HG03196 (cell line): ENCODE data around the gene ALG9.

Experiments
- ATAC-seq: cut with Tn5 transposase; IDR thresholded peaks from one replicate; pipeline ENCODE4 v1.9.1; 2021; ENCODE audit not compliant: unreplicated experiment

Gene ALG9

GRCh38 chr11:111836721-111837120, 34.7 kb downstream of the ALG9 start:
- peak; percentile 82 for ATAC-seq

DNA sequence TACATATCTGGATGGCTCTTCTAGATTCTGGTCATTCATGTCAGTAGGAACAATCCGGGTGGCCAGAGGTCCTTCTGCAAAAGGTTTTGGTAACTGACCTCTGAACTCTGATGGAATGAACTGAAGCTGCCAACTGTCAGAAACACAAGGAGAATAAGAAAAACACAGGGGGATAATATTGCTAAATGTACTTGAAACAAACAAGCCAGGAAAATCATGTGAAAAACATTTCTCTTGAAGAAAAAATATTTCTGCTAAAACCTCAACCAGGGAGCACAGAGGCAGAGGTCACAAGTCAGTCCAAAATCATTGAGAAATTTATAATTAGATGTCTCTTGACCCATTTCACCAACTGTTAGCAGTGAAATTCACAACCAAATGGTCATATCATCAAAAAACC, 35.2 kb downstream of the ALG9 start:
- no peak for ATAC-seq

- no peak for ATAC-seq
These were observed 35.7 kb downstream of the ALG9 start for GRCh38 chr11:111835665-111836064.

GRCh38 chr11:111834432-111835163, 36.8 kb downstream of the ALG9 start:
- no peak for ATAC-seq

DNA sequence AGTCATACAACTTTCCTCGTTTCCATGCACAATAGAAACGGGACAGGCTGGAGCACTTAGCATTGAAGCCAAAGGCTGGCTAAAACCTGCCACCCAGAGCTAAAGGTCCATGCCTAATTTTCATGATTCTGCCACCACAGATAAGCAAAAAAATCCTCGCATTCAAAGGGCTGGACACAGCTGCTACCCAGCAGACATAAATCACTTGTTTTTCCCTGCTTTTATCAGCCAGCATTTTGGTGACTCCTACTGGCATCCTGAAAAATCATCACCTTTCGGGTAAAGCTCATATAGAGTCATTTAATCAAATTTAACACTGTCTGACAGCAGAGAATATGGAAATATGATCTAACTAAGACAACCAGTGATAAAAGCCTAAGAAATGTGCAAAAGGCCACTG, 37.9 kb downstream of the ALG9 start:
- no peak for ATAC-seq

DNA sequence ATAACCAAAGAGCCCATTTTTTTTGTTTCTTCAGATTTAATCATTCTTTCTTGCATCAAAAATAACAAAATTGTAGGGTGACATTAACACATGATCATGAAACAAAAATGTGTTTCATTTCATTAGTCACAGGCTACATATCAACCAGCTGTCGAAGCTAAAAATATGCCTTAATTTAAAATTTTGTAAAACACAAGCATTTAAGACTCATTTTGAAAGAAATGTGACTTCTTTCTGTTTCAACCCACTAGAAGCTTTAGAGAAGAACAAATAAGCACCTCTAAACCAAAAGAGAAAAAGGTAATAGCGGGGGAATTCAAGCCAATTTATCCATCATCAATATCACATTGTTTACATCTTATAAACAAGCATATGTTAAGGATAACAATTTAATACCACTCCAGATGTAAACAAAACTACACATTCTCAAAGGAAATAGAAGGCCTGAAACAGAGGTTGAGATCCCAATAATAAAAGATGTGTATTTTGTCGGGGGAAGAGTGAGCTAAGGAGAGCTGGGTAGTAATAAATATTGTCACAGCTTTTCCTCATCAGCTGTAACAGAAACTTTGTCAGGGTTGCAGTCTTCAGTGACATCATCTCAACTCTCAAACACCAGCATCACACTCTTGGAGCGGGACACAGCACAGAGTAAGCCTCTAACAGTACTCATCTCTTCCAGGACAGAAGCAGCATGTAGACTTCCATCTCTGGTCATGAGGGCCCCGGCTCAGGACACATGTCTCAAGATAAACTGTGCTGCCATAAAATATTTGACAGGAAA, 42.0 kb downstream of the ALG9 start:
- ATAC-seq, result peak; percentile 80

DNA sequence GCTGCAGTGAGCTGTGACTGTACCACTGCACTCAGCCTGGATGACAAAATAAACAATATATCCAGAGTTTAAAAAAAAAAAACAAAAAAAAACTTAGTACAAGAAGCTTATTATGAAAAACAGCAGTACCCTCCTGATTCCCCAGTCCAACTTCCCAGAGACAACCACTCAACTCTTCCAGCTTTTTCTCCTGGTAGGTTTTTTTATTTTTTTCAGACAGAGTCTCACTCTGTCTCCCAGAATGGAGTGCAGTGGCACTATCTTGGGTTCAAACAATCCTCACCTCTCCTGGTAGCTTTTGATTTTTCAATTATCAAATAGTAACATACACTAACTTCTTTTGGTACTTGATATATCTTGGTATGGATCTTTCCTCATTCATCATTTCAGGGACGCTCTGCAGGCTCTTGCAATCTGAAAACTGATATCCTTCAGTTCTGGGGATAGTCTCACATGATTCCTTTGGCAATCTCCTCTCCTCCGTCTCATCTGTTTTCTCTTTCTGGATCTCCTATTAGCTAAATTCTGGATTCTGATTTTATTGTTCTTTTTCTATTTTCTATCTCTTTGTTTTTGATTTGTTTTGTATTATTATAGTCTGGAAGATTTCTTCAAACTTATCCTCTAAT, 44.9 kb downstream of the ALG9 start:
- no peak for ATAC-seq

DNA sequence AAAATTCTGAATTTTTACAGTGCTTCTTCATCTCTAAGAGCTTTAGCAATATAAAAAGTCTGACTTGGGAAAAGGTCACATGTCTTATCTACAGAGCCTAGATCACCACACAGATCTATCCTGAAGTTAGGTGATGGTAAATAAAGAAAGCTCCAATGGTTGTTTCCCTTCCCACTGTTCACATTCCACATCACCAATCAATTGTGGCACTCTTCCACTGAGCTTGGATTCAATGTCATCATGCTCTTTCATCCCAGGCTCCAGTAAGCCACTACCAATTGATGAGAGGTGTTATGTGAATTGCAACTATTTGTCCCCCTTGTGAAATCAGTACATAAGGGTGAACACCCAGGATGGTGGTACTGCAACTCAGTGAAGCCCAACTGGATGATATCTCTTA, 47.8 kb downstream of the ALG9 start:
- no peak for ATAC-seq

DNA sequence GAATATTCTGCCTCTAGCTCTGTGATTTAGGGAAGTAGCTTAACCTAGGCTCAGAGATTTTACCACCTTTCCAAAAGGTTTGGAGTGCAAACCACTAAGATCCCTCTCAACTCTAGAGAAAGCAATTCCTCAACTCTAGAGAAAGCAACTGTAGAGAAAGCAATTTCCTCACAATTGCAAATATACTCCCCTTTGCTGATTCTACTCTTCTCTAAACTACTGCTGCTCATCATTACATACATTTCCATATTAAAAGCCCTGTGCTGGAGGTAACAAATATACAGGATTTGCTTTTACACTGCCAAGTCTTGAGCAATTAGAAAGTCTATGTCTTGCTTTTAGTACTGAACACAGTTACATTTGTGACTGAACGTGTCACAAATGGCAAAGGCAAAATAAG, 48.2 kb downstream of the ALG9 start:
- no peak for ATAC-seq

DNA sequence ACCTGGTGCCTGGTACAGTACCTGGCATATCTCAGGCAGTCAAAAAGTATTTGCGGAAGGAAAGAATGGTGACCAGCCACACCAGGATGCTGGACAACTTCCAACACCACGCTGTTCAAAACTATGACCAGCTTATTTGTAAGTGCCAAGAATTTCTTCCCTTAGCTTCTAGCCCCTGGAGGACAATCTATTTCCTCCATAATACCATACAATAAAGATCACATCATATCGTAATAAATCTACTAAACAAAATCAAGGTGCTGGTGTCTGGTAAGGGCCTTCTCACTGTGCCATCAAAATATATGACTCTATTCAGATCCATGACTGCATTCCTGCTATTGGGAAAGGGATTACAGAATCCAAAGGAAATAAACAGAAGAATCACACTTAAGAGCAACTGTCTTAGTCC, 51.5 kb downstream of the ALG9 start:
- ATAC-seq, result no peak

- no peak for ATAC-seq
These were observed 52.1 kb downstream of the ALG9 start for GRCh38 chr11:111819161-111819828.

- ATAC-seq, result no peak
These were observed 55.9 kb downstream of the ALG9 start for GRCh38 chr11:111815489-111815888.

DNA sequence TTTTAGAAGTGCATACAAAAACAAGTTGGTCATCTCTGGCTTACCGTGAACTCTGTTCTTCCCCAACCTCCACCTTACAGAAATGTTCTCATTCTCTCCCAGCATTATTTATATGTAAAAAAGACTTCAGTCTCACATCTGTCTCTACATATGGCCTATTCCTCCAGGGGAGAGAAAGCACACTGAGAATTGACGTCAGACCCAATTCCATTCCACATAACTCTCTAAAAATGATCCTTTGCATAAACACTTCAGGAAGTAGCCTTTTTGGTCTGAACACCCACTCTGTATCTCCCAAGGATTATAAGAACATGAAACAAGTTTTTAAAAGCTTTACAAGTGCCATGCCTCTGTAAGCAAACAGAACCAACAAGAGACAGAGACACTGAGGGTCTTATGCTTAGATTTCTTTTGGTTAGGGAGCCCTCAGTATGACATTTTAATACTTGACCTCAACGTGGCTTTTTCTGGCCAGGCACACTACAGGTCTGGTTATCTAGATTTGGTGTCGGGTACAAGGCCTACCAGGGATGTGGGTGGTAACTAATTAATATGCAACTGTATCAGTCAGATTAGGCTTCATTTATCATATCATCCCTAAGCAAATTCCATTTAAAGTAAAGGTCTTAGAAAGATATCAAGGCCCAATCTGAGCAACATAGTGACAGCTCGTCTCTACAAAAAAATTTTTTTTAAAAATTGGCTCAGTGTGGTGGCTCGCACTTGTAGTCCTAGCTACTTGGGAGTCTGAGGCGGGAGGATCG, 56.6 kb downstream of the ALG9 start:
- no peak for ATAC-seq

DNA sequence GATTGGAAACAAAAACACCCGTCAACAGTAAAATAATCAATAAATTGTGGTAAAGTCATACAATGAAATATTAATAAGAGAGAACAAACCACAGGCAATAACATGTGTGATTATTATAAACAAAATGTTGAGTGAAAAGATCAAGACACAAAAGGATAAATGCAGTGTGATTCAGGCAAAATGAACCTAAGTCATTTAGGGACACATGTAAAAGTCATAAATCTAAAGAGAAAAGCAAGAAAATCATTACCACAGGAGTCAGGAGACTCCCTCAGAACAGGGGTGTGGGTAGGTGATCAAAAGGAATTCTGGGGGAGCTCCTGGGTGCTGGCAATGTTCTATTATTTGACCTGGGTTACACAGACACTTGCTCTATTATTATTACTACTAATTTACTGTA, 57.3 kb downstream of the ALG9 start:
- ATAC-seq, result no peak

- ATAC-seq, result no peak
These were observed 59.2 kb downstream of the ALG9 start for GRCh38 chr11:111812211-111812610.

- no peak for ATAC-seq
These were observed 59.9 kb downstream of the ALG9 start for GRCh38 chr11:111811445-111811844.

GRCh38 chr11:111808834-111809233, 62.5 kb downstream of the ALG9 start:
- ATAC-seq, result no peak

DNA sequence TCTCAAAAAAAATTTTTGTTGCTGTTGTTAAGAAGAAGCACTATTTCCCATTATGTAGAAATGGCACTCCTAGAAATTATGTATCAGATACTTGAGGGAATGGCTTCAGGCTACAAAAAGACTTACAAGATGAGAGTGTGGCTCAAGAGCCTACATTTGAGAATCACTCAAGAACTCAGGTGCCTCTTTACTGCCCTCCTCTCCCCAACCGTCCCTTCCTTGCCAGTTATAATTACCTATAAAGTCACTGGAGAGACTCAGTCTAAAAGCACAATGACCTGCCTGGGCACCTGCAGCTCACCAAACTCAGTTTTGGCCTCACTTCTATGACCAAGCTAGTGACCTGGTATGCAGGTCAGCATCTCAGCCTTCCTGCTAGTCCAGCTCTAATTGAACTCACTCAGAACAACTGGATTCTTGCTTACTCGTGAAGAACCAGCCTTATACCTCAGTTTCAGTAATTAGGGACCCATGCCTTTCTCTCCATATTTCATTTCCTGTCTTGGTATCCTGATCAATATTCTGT, 63.3 kb downstream of the ALG9 start:
- ATAC-seq, result no peak

DNA sequence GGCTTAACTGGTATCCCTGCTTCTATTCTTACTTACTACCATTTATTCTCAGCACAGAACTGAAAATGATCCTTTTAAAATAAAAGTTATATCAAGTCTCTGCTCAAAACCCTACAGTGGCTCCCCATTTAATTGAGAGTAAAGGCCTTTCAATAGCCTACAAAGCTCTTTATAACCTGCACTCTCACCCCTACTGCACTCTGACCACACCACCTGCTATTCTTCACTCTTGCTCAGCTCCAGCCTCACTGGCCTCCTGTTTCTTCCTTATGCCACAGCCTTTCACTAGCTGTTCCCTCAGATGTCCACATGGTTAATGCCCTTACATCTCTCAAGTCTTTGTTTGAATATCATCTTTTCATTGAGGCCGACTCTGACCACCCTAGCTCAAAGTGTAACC, 64.3 kb downstream of the ALG9 start:
- ATAC-seq, result no peak

DNA sequence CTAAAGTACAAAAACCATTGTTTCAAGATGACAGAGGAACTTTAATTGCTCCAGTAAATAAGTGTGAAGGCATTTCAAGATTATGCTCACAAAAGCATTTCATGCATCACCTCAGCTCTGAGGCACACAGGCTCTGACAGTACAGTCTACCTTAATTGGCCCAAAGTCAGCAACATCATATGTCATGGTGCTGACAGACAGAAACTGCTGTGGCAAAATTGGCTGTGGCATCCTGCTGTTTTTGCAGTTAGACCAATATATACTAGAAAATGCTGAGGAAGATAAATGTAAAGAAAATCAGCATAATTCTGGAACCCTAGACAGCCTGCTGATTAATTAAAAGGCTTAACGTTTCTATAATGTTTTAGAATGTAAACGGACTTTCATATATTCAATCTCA, 70.2 kb downstream of the ALG9 start:
- no peak for ATAC-seq

DNA sequence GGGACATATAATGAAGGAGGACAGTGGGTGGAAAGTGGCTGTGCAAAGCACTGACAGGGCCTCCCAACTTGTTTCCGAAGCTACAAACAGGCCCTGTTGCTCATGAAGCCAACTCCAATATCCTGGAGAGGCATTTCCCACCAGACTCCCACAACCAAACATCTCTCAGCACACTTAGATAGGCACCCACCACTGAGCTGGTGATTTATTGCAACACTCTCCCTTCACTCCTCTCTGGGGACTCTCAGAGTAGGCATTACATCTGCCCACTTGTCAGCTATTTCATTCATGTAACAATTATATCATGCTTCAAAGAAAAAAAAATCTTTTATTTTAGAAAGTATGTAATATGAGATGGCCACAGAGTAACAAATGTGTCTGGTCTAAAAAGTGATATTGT, 73.1 kb downstream of the ALG9 start:
- no peak for ATAC-seq
